Cardiac fibroblast (primary cell): ENCODE measurements around the gene DYRK2.

Source experiments
- DNase-seq, 2 donors: peaks; one replicate each; pipeline versions ENCODE4 v3.0.0 to v3.0.0-alpha.2; 2010; ENCODE audit warnings: low read depth in 2 of 2
- H3K4me3 ChIP-seq, 2 donors: replicated peaks in 1 of 2; 1 replicate in 1 of 2; 2 replicates in 1 of 2; pipeline ENCODE4 v1.5.1; 2011; ENCODE audit warnings: low read depth in 2 of 2, low read length in 2 of 2, mild to moderate bottlenecking in 2 of 2, moderate library complexity in 1 of 2
- TF ChIP-seq, protein P1 (sequence below): IDR thresholded peaks from one replicate; pipeline ENCODE4 v1.5.1; 2011; ENCODE audit warnings: low read depth, mild to moderate bottlenecking, low read length, inconsistent platforms

DYRK2 gene

DNA sequence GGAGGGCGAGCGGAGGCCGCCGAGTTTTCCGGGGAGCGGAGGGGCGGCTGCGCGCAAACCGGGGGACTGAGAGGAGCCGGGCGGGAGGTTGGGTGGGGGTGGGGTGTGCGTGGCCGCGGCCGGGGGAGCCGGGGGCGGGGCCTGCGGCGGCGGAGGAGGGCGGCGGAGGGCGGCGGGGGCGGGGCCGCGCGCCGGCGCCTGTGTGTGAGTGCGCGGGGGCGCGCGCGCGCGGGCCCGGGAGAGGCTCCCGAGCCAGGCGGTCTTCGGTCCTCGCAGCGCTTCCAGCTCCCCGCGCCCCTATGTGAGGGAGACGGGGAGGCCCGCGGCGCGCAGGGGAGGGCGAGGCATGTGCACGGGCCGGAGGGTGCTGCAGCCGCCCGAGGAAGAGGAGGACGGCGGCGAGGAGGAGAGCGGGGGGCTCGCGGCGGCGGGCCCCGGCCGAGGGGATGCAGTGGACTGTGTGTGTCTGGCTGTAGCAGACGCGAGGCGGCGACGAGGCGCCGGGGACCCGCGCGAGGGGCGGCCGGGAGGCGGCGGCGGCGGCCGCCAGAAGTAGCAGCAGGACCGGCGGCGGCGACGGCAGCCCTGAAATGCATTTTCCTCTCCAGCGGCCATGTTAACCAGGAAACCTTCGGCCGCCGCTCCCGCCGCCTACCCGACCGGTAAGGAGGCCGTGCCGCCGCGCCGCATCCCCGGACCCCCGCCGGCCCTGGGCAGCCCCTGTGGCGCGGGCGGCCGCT, at the start of gene DYRK2:
DYRK2 (plus strand) TSS at position 225 of the 740 bp plus-strand sequence; CDS start at position 614, 389 bp downstream.
- TF ChIP-seq, protein P1, sequence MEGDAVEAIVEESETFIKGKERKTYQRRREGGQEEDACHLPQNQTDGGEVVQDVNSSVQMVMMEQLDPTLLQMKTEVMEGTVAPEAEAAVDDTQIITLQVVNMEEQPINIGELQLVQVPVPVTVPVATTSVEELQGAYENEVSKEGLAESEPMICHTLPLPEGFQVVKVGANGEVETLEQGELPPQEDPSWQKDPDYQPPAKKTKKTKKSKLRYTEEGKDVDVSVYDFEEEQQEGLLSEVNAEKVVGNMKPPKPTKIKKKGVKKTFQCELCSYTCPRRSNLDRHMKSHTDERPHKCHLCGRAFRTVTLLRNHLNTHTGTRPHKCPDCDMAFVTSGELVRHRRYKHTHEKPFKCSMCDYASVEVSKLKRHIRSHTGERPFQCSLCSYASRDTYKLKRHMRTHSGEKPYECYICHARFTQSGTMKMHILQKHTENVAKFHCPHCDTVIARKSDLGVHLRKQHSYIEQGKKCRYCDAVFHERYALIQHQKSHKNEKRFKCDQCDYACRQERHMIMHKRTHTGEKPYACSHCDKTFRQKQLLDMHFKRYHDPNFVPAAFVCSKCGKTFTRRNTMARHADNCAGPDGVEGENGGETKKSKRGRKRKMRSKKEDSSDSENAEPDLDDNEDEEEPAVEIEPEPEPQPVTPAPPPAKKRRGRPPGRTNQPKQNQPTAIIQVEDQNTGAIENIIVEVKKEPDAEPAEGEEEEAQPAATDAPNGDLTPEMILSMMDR, result no peak
- peak within 1 kb of the TSS; percentile 84 to 92 for H3K4me3 ChIP-seq
- DNase-seq, result peak; percentile 74 to 86

DNA sequence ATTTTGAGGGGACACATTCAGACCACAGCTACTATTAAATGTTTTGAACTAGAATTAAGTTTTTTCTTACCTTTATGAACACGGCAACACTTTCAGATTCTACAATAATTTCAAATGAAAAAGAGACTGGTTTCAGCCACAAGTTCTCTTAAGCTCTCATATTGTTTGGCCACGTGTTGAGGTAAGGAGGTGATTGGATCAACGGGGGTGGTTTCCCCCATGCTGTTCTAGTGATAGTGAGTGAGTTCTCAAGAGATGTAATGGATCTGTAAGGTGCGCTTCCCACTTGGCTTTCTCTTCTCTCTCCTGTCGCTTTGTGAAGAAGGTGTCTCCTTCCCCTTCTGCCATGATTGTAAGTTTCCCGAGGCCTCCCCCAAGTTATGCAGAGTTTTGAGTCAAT, 48.9 kb upstream of the DYRK2 start:
- TF ChIP-seq, protein P1, result no peak
- no peak for DNase-seq
- H3K4me3 ChIP-seq, result no peak overlapping the region

- H3K4me3 ChIP-seq, result no peak overlapping the region
- DNase-seq, result no peak
- TF ChIP-seq, protein P1, result no peak
Observed at GRCh38 chr12:67601126-67601525, 47.4 kb upstream of the DYRK2 start.

DNA sequence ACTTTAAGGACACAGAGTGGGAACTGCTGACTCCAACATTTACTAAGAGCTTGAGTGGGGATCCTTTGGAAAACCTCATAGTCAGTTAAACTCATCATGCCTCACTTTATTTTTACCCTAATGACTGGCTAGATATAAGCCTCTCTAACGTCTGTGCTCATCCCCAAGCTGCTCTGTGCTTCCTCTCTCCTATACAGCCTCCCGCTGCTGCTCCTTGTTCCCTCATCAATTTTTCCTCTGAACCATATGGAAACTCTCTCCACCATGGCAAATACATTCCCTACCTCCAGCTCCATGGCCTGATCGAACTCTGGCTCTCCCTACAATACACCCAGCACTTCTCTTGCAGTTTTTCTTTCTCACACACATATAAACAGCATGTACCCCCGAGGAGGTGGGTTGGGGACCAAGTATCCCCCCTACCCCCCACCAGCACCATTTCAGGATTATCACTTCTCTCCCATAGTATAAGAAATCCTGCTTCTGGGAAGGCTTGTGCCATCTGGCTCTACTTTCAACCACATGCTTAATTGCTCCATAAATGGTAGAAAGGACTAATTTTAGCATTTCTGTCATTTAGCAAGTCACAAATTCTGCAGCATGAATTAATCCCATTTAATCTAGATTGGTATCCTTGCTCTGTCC, 39.2 kb upstream of the DYRK2 start:
- TF ChIP-seq, protein P1, result no peak

GRCh38 chr12:67613040-67613439, 35.5 kb upstream of the DYRK2 start:
- no peak for DNase-seq
- TF ChIP-seq, protein P1, result no peak
- H3K4me3 ChIP-seq, result no peak overlapping the region

More for the DNA sequence above, 39.2 kb upstream of the DYRK2 start:
- H3K4me3 ChIP-seq, result no peak overlapping the region
- no peak for DNase-seq

- TF ChIP-seq, protein P1, result no peak
- DNase-seq, result no peak
- H3K4me3 ChIP-seq, result no peak overlapping the region
Observed at GRCh38 chr12:67617629-67618028, 30.9 kb upstream of the DYRK2 start.
